K562 (cell line): ENCODE measurements around the gene CNTN3. TPM values are rescaled to one million over a fixed set of nuclear protein-coding genes. Genes with fewer than 3 reads are reported as not detected.

Source experiments
- ATAC-seq: fragments of 200-7000 bp; cut with Tn5 transposase; 3 replicates; pipeline ENCODE4 v1.9.1; 2020; ENCODE audit warnings: moderate library complexity
- BruUV-seq: library from RNA; stranded (reverse); fragments of 400-500 nt; replicated peaks from 2 replicates; lab custom pipeline; 2021; lab: Mats Ljungman, UMichigan
- CTCF ChIA-PET: fragments of 300-600 bp; formaldehyde crosslinking; extraction: SDS; loops from one replicate; lab custom pipeline; 2021; ENCODE audit warnings: low intra/inter-chr PET ratio; lab: Yijun Ruan, JAX
- POLR2A ChIA-PET: fragments of 300-600, 350-650 bp; sonication (Branson Sonifier 250); formaldehyde crosslinking; extraction: SDS; loops from one replicate; lab custom pipeline; 2021; ENCODE audit warnings: antibody characterized with exemption, inconsistent platforms; lab: Yijun Ruan, JAX
- DNase-seq, 4 experiments: peaks; one replicate each; pipeline versions ENCODE4 v3.0.0 to v3.0.0-alpha.2; 2011 to 2018; ENCODE audit warnings: low spot score in 3 of 4, mixed read lengths in 3 of 4; ENCODE audit errors: extremely low read depth in 1 of 4
- FAIRE-seq: peaks from 2 replicates; lab custom pipeline; 2011; peaks lifted over from hg19 to GRCh38; lab: Jason Lieb, UNC
- H2AFZ ChIP-seq: 2 replicates; pipeline ENCODE4 v1.6.0; 2011; ENCODE audit warnings: low read depth, low read length, control low read depth, inconsistent platforms
- H3K27ac ChIP-seq: fragments of 200-600 bp; 3 replicates; pipeline ENCODE4 v1.8.0; 2011; ENCODE audit warnings: low read depth, mild to moderate bottlenecking, control low read depth, inconsistent platforms, low read length, moderate library complexity, mixed read lengths; ENCODE audit errors: extremely low read depth
- H3K27me3 ChIP-seq, 2 experiments: fragments of 300-600 bp in 1 of 2; 2 replicates in 1 of 2; 3 replicates in 1 of 2; pipeline versions ENCODE4 v1.6.0 to v1.8.0; 2011; ENCODE audit warnings: inconsistent platforms in 2 of 2, low read length in 2 of 2, mild to moderate bottlenecking in 1 of 2, mixed read lengths in 1 of 2, moderate library complexity in 1 of 2; ENCODE audit not compliant: control insufficient read depth in 2 of 2, insufficient read depth in 2 of 2
- H3K36me3 ChIP-seq: fragments of 300-600 bp; 3 replicates; pipeline ENCODE4 v1.8.0; 2011; ENCODE audit warnings: mild to moderate bottlenecking, low read length, inconsistent platforms; ENCODE audit not compliant: control insufficient read depth, insufficient read depth
- H3K4me1 ChIP-seq, 2 experiments: fragments of 200-600 bp in 1 of 2; replicated peaks in 1 of 2; 2 replicates in 1 of 2; 3 replicates in 1 of 2; pipeline versions ENCODE4 v1.5.1 to v1.8.0; 2011; ENCODE audit warnings: inconsistent platforms in 2 of 2, low read length in 2 of 2, mild to moderate bottlenecking in 1 of 2, mixed read lengths in 1 of 2, moderate library complexity in 1 of 2; ENCODE audit not compliant: control insufficient read depth in 2 of 2, insufficient read depth in 2 of 2
- H3K4me2 ChIP-seq: 2 replicates; pipeline ENCODE4 v1.6.1; 2011; ENCODE audit warnings: low read length, control low read depth, inconsistent platforms, mixed read lengths; ENCODE audit not compliant: insufficient read depth
- H3K4me3 ChIP-seq: fragments of 200-600 bp; sonication (generic), shearing (Covaris generic); 2 replicates; pipeline ENCODE4 v1.5.1; 2016; ENCODE audit warnings: control low read depth, inconsistent platforms
- H3K79me2 ChIP-seq: fragments of 200-600 bp; 3 replicates; pipeline ENCODE4 v1.8.0; 2011; ENCODE audit warnings: low read length, inconsistent platforms; ENCODE audit not compliant: control insufficient read depth, insufficient read depth
- H3K9ac ChIP-seq, 2 experiments: 2 replicates each; pipeline versions ENCODE4 v1.6.0 to v1.6.1; 2011; ENCODE audit warnings: low read depth in 2 of 2, low read length in 2 of 2, control low read depth in 1 of 2, inconsistent platforms in 1 of 2, mild to moderate bottlenecking in 1 of 2, mixed read lengths in 1 of 2; ENCODE audit not compliant: insufficient read depth in 1 of 2
- H3K9me1 ChIP-seq: one replicate; pipeline ENCODE4 v1.6.0; 2011; ENCODE audit warnings: inconsistent platforms, mild to moderate bottlenecking, low read length, moderate library complexity; ENCODE audit not compliant: control insufficient read depth, insufficient read depth
- H3K9me3 ChIP-seq: replicated peaks from 2 replicates; pipeline ENCODE4 v1.5.1; 2011; ENCODE audit warnings: low read depth, low read length, inconsistent platforms; ENCODE audit not compliant: control insufficient read depth, insufficient read depth
- H4K20me1 ChIP-seq: replicated peaks from 2 replicates; pipeline ENCODE4 v1.6.1; 2011; ENCODE audit warnings: low read length, inconsistent platforms, mixed read lengths; ENCODE audit not compliant: control insufficient read depth, insufficient read depth
- CBFA2T2 ChIP-seq: fragments of 450-650 bp; conservative IDR thresholded peaks from 2 replicates; pipeline ENCODE4 v1.6.1; 2017; ENCODE audit warnings: mild to moderate bottlenecking
- CBX3 ChIP-seq, 2 experiments: IDR thresholded peaks; 1 replicate in 1 of 2; 2 replicates in 1 of 2; pipeline ENCODE4 v1.6.1; 2012; ENCODE audit warnings: inconsistent platforms in 2 of 2, low read length in 2 of 2, borderline replicate concordance in 1 of 2, control low read depth in 1 of 2
- FOXA1 ChIP-seq: fragments of 450-650 bp; IDR thresholded peaks from 2 replicates; pipeline ENCODE4 v1.6.1; 2016; ENCODE audit warnings: mild to moderate bottlenecking, borderline replicate concordance
- GTF2F1 ChIP-seq: IDR thresholded peaks from 2 replicates; pipeline ENCODE4 v1.6.1; 2011; ENCODE audit warnings: low read depth, low read length, improper control_type of control experiment
- HDAC1 ChIP-seq, 2 experiments: fragments of 450-650 bp; IDR thresholded peaks; 2 replicates each; pipeline ENCODE4 v1.6.1; 2016 to 2017; ENCODE audit warnings: inconsistent platforms in 1 of 2, mild to moderate bottlenecking in 1 of 2, moderate library complexity in 1 of 2
- IRF2 ChIP-seq: sonication (generic); formaldehyde crosslinking; IDR thresholded peaks from 2 replicates; pipeline ENCODE4 v1.8.1; 2022; ENCODE audit warnings: mild to moderate bottlenecking, missing genetic modification reagents
- POLR2A ChIP-seq: fragments of 450-650 bp; conservative IDR thresholded peaks from 2 replicates; pipeline ENCODE4 v1.6.1; 2016
- RBM25 ChIP-seq: fragments of 200-400 bp; formaldehyde crosslinking; IDR thresholded peaks from 2 replicates; pipeline ENCODE4 v1.6.1; 2018; ENCODE audit warnings: low read length, low read depth, moderate library complexity; ENCODE audit not compliant: severe bottlenecking
- TBL1XR1 ChIP-seq, 2 experiments: IDR thresholded peaks; 2 replicates each; pipeline ENCODE4 v1.6.1; 2012; ENCODE audit warnings: improper control_type of control experiment in 2 of 2, low read length in 2 of 2, mild to moderate bottlenecking in 1 of 2
- TCFL5 ChIP-seq: fragments of 250-450 bp; sonication (Bioruptor Pico); conservative IDR thresholded peaks from 2 replicates; pipeline ENCODE4 v1.6.1; 2021; ENCODE audit warnings: mild to moderate bottlenecking, moderate library complexity, matching md5 sums
- YY1 ChIP-seq, 3 experiments: IDR thresholded peaks; 2 replicates each; pipeline ENCODE4 v1.6.1; 2011; ENCODE audit warnings: low read length in 2 of 3, mild to moderate bottlenecking in 2 of 3, moderate library complexity in 2 of 3, borderline replicate concordance in 1 of 3, control low read depth in 1 of 3, low read depth in 1 of 3; ENCODE audit not compliant: insufficient read depth in 3 of 3, insufficient replicate concordance in 2 of 3, control insufficient read depth in 1 of 3, insufficient read length in 1 of 3; ENCODE audit errors: extremely low read depth in 1 of 3
- ZKSCAN8 ChIP-seq: fragments of 200-800 bp; sonication (Bioruptor generic); IDR thresholded peaks from 2 replicates; pipeline ENCODE4 v1.6.1; 2016; ENCODE audit warnings: missing genetic modification characterization, missing compliant biosample characterization
- ZNF316 ChIP-seq: fragments of 450-650 bp; IDR thresholded peaks from 2 replicates; pipeline ENCODE4 v1.6.1; 2016
- WGBS: fragments of 100-300 bp; shearing (Covaris generic); methylation state at CpG from one replicate; pipeline ENCODE4 v1.1.6; 2016; ENCODE audit warnings: low coverage, mixed read lengths; ENCODE audit not compliant: insufficient coverage; ENCODE audit errors: missing lambda C conversion rate; 5-methylcytosine and 5-hydroxymethylcytosine counted together
- in situ Hi-C: fragments of 300-500 bp; cut with MboI; formaldehyde crosslinking; loops from 4 replicates; pipeline ENCODE4 v1.15.0; 2018; ENCODE audit warnings: inconsistent platforms, mixed read lengths
- intact Hi-C: fragments of 100-400 bp; cut with micrococcal nuclease; formaldehyde crosslinking; loops from 2 replicates; pipeline ENCODE4 v1.14.2; 2022
- polyA plus RNA-seq, 8 experiments: library from polyadenylated mRNA; depleted of rRNA in 4 of 8; stranded (reverse) in 5 of 8; unstranded in 3 of 8; fragments of >200 nt; fragmentation: Nextera tagmentation in 2 of 8; fragmentation: Illumina TruSeq in 1 of 8; extraction: Ambion mirVana in 2 of 8; extraction: Trizol in 1 of 8; gene quantifications; 2 replicates each; pipeline versions ENCODE4 v1.2.1 to v1.2.3, GENCODE V29; 2011 to 2014; ENCODE audit warnings: inconsistent platforms in 1 of 8, missing spikeins in 1 of 8
- total RNA-seq, 7 experiments: library from RNA; depleted of rRNA in 6 of 7; stranded (reverse); fragments of >200 nt in 6 of 7; fragmentation: Illumina TruSeq in 2 of 7; extraction: Trizol in 2 of 7; gene quantifications; 2 replicates each; pipeline versions ENCODE4 v1.2.1 to v1.2.3, GENCODE V29; 2011 to 2021; ENCODE audit warnings: low replicate concordance in 1 of 7
- TF ChIP-seq, protein P1 (sequence below): sonication (generic); formaldehyde crosslinking; IDR thresholded peaks from 2 replicates; pipeline ENCODE4 v1.9.0; 2022; ENCODE audit warnings: mild to moderate bottlenecking, missing genetic modification reagents
- TF ChIP-seq, protein P2 (sequence below): fragments of 450-650 bp; formaldehyde crosslinking; conservative IDR thresholded peaks from 2 replicates; pipeline ENCODE4 v1.4.0; 2022; ENCODE audit warnings: mild to moderate bottlenecking, missing genetic modification characterization

The CNTN3 gene
- total and polyA plus RNA-seq, 9 of the 15 experiments (the other 6 are each of a cell fraction or from before 2014, with no cell fraction given) = 0.01 to 0.07 (median 0.03) TPM; not detected in 3

DNA sequence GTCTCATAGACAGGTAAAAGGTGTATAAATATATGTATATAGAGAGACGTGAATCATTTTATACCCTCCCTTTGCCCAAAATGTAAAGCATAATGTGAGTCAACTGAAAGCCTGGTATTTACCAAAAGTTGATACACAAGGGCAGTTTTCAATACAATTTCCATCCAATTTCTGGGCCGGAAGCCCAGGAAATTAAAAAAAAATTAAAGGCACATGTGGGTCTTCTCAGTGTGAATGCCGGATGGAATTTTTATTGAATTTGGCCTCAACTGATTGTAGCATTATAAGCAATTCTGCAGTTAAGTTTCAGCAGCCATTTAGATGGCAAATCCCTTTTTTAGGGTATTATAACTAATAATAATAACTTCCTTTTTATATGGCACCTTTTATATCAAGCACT lies 3.3 kb upstream of the CNTN3 start:
- H3K79me2 ChIP-seq = no peaks in the 10 kb centered on the region
- ATAC-seq = no peak
- H3K4me2 ChIP-seq = no peak overlapping the region
- in situ Hi-C loops = no loop called here
- POLR2A ChIA-PET = no interaction called here
- DNase-seq = no peak
- no peaks in the 10 kb centered on the region for H3K9me3 ChIP-seq
- no peaks in the 10 kb centered on the region for H3K36me3 ChIP-seq
- no TSS peak for BruUV-seq
- H3K9me1 ChIP-seq = no peaks in the 10 kb centered on the region
- H3K4me1 ChIP-seq = no peaks in the 10 kb centered on the region
- H3K9ac ChIP-seq = no peak overlapping the region
- WGBS = 20% methylated on average over 3 of the region's 3 CpGs
- no peaks in the 10 kb centered on the region for H4K20me1 ChIP-seq
- H3K27ac ChIP-seq = no peak overlapping the region
- no peak for FAIRE-seq
- no peak overlapping the region for H2AFZ ChIP-seq
- H3K4me3 ChIP-seq = no peak overlapping the region
- intact Hi-C loops = no loop called here
- TF ChIP-seq TBL1XR1 (IDR thresholded peaks at IDR 0.05; ENCODE audit: low read length in 2 of 2) = no peak
- no peak for TF ChIP-seq CBFA2T2
- no peaks in the 10 kb centered on the region for H3K27me3 ChIP-seq
- CTCF ChIA-PET = no interaction called here

DNA sequence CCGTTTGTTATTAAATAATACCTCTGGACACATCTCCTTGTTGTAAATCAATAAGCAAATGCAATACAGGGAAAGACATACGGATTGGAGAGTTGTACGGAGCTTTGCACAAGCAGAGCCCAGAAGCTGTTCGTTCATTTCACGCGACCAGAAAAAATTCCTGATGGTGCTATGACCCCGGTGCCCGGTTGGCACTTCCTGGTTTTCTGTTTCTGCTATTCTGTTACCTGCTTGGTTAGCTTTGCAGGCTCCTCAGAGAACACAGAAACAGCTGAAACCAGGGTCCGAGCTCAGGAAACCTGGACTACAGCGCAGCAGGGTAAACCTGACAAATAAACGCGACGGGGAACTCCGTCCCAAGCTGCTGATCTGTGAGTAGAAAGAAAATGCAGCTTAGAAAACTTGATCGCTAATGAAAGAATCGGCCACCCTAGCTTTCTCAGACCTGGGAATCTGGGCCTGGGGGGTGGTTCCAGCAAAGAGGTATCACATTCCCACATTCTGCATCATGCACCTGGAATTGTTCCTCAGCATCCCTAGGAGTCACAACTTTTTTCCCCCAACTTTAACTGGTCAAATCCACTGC lies 845 bp downstream of the CNTN3 start:
- Histone ChIP-seq H3K9me3 (no peaks in the 10 kb centered on the region), H3K36me3 (no peaks in the 10 kb centered on the region), H3K4me3 (no peak overlapping the region), H3K79me2 (no peaks in the 10 kb centered on the region), H4K20me1 (no peaks in the 10 kb centered on the region), H2AFZ (no peak overlapping the region), H3K27me3 (no peaks in the 10 kb centered on the region), H3K4me1 (no peaks in the 10 kb centered on the region), H3K27ac (no peak overlapping the region)
- CTCF ChIA-PET = no interaction called here
- DNase-seq = no peak
- no peak for FAIRE-seq
- no TSS peak for BruUV-seq
- in situ Hi-C loops (no loop called here), intact Hi-C loops (no loop called here)
- TF ChIP-seq POLR2A (no peak), CBX3 (IDR thresholded peaks at IDR 0.05; ENCODE audit: borderline replicate concordance in 1 of 2, low read length in 2 of 2) (no peak), TCFL5 (CRISPR knock-in tag) (no peak), RBM25 (no peak), ZNF316 (no peak), YY1 (IDR thresholded peaks at IDR 0.05; ENCODE audit: borderline replicate concordance in 1 of 3, control insufficient read depth in 1 of 3, extremely low read depth in 1 of 3, insufficient read depth in 3 of 3, insufficient read length in 1 of 3, insufficient replicate concordance in 2 of 3, low read depth in 1 of 3, low read length in 2 of 3) (no peak), IRF2 (no peak), FOXA1 (no peak), HDAC1 (IDR thresholded peaks at IDR 0.05) (no peak), ZKSCAN8 (CRISPR knock-in tag) (no peak), GTF2F1 (no peak)
- TF ChIP-seq, protein P1, sequence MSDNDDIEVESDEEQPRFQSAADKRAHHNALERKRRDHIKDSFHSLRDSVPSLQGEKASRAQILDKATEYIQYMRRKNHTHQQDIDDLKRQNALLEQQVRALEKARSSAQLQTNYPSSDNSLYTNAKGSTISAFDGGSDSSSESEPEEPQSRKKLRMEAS = no peak
- TF ChIP-seq, protein P2, sequence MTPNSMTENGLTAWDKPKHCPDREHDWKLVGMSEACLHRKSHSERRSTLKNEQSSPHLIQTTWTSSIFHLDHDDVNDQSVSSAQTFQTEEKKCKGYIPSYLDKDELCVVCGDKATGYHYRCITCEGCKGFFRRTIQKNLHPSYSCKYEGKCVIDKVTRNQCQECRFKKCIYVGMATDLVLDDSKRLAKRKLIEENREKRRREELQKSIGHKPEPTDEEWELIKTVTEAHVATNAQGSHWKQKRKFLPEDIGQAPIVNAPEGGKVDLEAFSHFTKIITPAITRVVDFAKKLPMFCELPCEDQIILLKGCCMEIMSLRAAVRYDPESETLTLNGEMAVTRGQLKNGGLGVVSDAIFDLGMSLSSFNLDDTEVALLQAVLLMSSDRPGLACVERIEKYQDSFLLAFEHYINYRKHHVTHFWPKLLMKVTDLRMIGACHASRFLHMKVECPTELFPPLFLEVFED (CRISPR knock-in tag) = no peak
- TF ChIP-seq, all 486 proteins: peak for 0
- POLR2A ChIA-PET = interaction anchor here (0.6 kb wide), 1 partner anchor 13 kb away, joined by 3 read pairs; no protein-coding TSS in a partner anchor
- Histone ChIP-seq H3K9ac (no peak overlapping the region), H3K4me2 (no peak overlapping the region), H3K9me1 (no peaks in the 10 kb centered on the region)
- no peak for ATAC-seq
- WGBS = 32% methylated on average over 14 of the region's 16 CpGs
